GM12872 (cell line): ENCODE data around the gene MAT2A.

ENCODE experiments used
- CTCF ChIP-seq: IDR thresholded peaks from 3 replicates; pipeline ENCODE4 v1.5.1; 2011; ENCODE audit warnings: low read depth, mild to moderate bottlenecking, low read length, moderate library complexity; ENCODE audit not compliant: insufficient read depth

Gene MAT2A

GRCh38 chr2:85547859-85548607 is 9.1 kb downstream of the MAT2A start:
- no peak for TF ChIP-seq CTCF

GRCh38 chr2:85548608-85548900 is 9.6 kb downstream of the MAT2A start:
- no peak for TF ChIP-seq CTCF

GRCh38 chr2:85549095-85549494 is 10.1 kb downstream of the MAT2A start:
- no peak for TF ChIP-seq CTCF

DNA sequence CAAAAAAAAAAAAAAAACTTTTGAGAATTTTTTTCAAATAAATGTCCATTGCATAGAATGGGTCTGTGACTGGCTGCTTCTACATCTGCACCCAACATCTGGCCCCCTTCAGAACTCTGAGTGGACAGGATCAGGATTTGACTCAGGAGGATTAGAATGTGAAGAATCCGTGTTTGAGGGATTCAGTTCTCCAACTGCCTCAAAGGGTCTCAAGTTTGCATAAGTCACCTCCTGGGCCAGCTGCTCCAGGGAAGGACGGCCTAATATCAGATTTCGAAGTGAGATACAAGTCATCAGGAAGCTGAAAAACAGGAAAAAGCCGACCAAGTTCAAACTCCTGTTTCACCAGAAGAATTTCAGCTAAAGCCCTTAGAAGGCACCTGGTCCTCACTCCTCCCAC is 10.9 kb downstream of the MAT2A start:
- TF ChIP-seq CTCF: no peak

DNA sequence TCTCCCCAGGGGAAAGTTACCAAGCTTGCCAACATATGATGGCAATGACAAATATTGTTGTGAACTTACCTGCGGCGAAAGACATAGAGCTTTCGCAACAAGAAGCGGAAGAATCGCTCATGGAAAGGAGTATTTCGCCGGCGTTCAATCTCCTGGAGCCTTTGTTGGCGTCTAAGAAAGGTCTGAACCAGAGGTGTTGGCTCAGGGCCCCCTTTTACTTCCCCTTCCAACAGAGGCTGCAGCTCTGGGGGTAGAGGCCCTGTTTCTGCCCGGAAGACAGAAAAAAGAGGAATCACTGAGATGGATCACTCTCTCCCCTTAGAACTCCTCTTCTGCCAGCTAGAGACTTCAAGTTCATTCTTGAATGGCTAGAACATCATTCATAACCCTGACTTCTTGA is 11.5 kb downstream of the MAT2A start:
- TF ChIP-seq CTCF: no peak

- TF ChIP-seq CTCF: peak; percentile 90
Observed at GRCh38 chr2:85551698-85552678, 13.0 kb downstream of the MAT2A start.

- no peak for TF ChIP-seq CTCF
Observed at GRCh38 chr2:85553184-85553583, 14.2 kb downstream of the MAT2A start.
